ENCODE results near the gene CSNK2A1.

The CSNK2A1 gene

DNA sequence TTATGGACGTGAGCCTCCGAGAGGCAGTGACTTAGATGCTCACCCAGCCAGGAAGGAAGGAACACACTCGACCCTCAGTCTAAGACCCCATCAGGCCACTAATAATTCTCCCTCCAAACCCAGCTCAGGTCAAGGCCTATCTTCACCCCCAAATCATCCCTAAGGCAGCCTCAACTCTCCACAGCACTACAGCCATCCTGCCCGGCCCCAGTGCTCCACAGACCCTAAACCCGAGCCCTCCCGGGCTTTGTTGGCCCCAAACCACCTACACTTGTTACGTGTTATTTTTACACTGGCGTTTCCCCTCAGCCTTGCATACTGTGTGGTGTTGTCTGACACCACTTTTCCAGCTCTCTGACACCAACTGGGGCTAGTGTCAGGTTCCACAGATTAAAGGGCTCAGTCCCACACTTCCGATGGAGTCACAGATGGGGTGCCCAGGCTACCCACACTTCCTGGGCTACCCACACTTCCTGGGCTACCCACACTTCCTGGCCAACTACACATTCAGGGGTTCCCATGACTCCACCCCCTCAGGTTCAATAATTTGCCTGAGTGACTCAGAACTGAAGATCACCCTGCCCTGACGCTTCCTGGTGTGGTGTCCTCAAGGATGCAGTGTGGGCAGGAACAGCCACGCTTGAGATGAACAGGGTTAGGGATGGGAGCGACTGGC is 110.2 kb downstream of the CSNK2A1 start:
- Histone ChIP-seq H3K27ac (ENCODE audit: low read depth, low read length) (no peak overlapping the region), H3K36me3 (ENCODE audit: control insufficient read depth, insufficient read depth, low read length) (peaks cover 34% of the 10 kb centered on the region), H3K27me3 (ENCODE audit: control insufficient read depth, insufficient read depth, low read length) (no peaks in the 10 kb centered on the region)

GRCh38 chr20:432677-433299 is 110.8 kb downstream of the CSNK2A1 start:
- no peaks in the 10 kb centered on the region for H3K4me1 ChIP-seq (ENCODE audit: control insufficient read depth, insufficient read depth, low read length)
- H3K27me3 ChIP-seq (ENCODE audit: control insufficient read depth, insufficient read depth, low read length) = no peaks in the 10 kb centered on the region
- H3K9ac ChIP-seq (ENCODE audit: low read length) = no peak overlapping the region
- H3K4me3 ChIP-seq (ENCODE audit: low read length) = no peak overlapping the region
- peaks cover 32% of the 10 kb centered on the region for H3K36me3 ChIP-seq (ENCODE audit: control insufficient read depth, insufficient read depth, low read length)
- H3K27ac ChIP-seq (ENCODE audit: low read depth, low read length) = no peak overlapping the region

More for the DNA sequence above, 110.2 kb downstream of the CSNK2A1 start:
- Histone ChIP-seq H3K4me3 (ENCODE audit: low read length) (no peak overlapping the region), H3K4me1 (ENCODE audit: control insufficient read depth, insufficient read depth, low read length) (no peaks in the 10 kb centered on the region), H3K9ac (ENCODE audit: low read length) (no peak overlapping the region)

GRCh38 chr20:432208-432607 is 111.4 kb downstream of the CSNK2A1 start:
- Histone ChIP-seq H3K27ac (ENCODE audit: low read depth, low read length) (no peak overlapping the region), H3K9ac (ENCODE audit: low read length) (no peak overlapping the region), H3K27me3 (ENCODE audit: control insufficient read depth, insufficient read depth, low read length) (no peaks in the 10 kb centered on the region), H3K4me3 (ENCODE audit: low read length) (no peak overlapping the region), H3K36me3 (ENCODE audit: control insufficient read depth, insufficient read depth, low read length) (peaks cover 34% of the 10 kb centered on the region), H3K4me1 (ENCODE audit: control insufficient read depth, insufficient read depth, low read length) (no peaks in the 10 kb centered on the region)

GRCh38 chr20:431012-431904 is 112.3 kb downstream of the CSNK2A1 start:
- H3K36me3 ChIP-seq (ENCODE audit: control insufficient read depth, insufficient read depth, low read length) = peaks cover 35% of the 10 kb centered on the region
- no peaks in the 10 kb centered on the region for H3K27me3 ChIP-seq (ENCODE audit: control insufficient read depth, insufficient read depth, low read length)
- no peak overlapping the region for H3K4me3 ChIP-seq (ENCODE audit: low read length)
- H3K4me1 ChIP-seq (ENCODE audit: control insufficient read depth, insufficient read depth, low read length) = no peaks in the 10 kb centered on the region
- no peak overlapping the region for H3K27ac ChIP-seq (ENCODE audit: low read depth, low read length)
- no peak overlapping the region for H3K9ac ChIP-seq (ENCODE audit: low read length)

DNA sequence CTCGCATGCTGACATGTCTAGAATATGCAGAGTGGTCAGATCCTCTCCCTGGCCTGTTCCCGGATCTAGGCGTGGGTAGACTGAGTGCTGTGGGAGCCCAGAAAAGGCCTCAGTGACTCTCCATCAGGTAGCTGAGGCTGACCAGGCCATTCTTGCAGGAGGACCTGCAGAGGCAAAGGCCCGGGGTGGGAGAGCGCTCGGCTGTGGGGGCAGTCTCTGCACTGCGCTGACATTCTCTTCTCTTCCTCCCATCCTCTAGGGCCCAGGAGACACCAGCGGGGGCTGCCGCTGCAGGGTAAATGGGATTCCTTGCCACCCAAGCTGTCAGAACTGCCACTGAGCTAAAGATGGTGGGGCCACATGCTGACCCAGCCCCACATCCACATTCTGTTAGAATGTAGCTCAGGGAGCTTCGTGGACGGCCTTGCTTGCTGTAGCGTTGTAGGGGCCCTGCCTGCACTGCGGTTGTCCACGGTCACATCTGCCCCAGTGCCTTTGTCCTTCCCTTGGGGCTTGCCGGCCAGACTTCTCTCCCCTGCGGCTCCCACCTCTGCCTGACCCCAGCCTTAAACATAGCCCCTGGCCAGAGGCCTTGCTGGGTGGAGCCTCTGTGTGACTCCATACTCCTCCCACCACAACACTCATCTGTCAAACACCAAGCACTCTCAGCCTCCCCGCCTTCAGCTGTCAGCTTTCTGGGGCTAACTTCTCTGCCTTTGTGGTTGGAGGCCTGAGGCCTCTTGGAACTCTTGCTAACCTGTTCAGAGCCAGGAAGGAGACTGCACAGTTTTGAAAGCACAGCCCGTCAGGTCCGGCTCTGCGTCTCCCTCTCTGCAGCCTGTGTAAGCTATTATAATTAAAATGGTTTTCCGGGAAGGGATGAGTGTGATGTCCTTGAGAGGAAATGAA is 113.2 kb downstream of the CSNK2A1 start:
- H3K4me3 ChIP-seq (ENCODE audit: low read length) = no peak overlapping the region
- no peak overlapping the region for H3K9ac ChIP-seq (ENCODE audit: low read length)
- H3K27me3 ChIP-seq (ENCODE audit: control insufficient read depth, insufficient read depth, low read length) = no peaks in the 10 kb centered on the region
- H3K4me1 ChIP-seq (ENCODE audit: control insufficient read depth, insufficient read depth, low read length) = no peaks in the 10 kb centered on the region
- H3K36me3 ChIP-seq (ENCODE audit: control insufficient read depth, insufficient read depth, low read length) = peaks cover 31% of the 10 kb centered on the region
- H3K27ac ChIP-seq (ENCODE audit: low read depth, low read length) = no peak overlapping the region

- H3K9ac ChIP-seq (ENCODE audit: low read length) = no peak overlapping the region
- no peaks in the 10 kb centered on the region for H3K4me1 ChIP-seq (ENCODE audit: control insufficient read depth, insufficient read depth, low read length)
- no peak overlapping the region for H3K4me3 ChIP-seq (ENCODE audit: low read length)
- no peaks in the 10 kb centered on the region for H3K27me3 ChIP-seq (ENCODE audit: control insufficient read depth, insufficient read depth, low read length)
- H3K36me3 ChIP-seq (ENCODE audit: control insufficient read depth, insufficient read depth, low read length) = peaks cover 32% of the 10 kb centered on the region
- H3K27ac ChIP-seq (ENCODE audit: low read depth, low read length) = no peak overlapping the region
Measured at GRCh38 chr20:428658-429200, 114.9 kb downstream of the CSNK2A1 start.

GRCh38 chr20:427849-428657 is 115.5 kb downstream of the CSNK2A1 start:
- Histone ChIP-seq H3K4me1 (ENCODE audit: control insufficient read depth, insufficient read depth, low read length) (no peaks in the 10 kb centered on the region), H3K36me3 (ENCODE audit: control insufficient read depth, insufficient read depth, low read length) (peaks cover 33% of the 10 kb centered on the region), H3K27me3 (ENCODE audit: control insufficient read depth, insufficient read depth, low read length) (no peaks in the 10 kb centered on the region), H3K9ac (ENCODE audit: low read length) (no peak overlapping the region), H3K27ac (ENCODE audit: low read depth, low read length) (no peak overlapping the region), H3K4me3 (ENCODE audit: low read length) (no peak overlapping the region)

DNA sequence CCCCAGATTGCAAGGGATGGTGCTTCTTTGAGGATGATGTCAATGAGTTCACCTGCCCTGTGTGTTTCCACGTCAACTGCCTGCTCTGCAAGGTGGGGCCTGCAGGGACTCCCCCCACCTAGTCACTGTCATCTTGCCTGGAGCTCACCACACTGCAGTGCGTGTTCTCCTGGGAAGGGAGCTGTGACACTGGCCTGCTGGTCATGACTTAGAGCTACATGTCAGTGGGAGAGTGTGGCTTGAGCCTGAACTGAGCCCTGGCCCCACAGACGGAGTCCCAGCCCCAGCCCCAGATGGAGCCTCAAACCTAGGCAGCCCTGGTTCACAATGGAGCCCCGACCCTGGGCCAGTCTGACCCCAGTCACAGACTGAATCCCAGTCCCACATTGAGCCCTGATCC is 116.2 kb downstream of the CSNK2A1 start:
- Histone ChIP-seq H3K36me3 (ENCODE audit: control insufficient read depth, insufficient read depth, low read length) (peaks cover 33% of the 10 kb centered on the region), H3K9ac (ENCODE audit: low read length) (no peak overlapping the region), H3K27me3 (ENCODE audit: control insufficient read depth, insufficient read depth, low read length) (no peaks in the 10 kb centered on the region), H3K4me1 (ENCODE audit: control insufficient read depth, insufficient read depth, low read length) (no peaks in the 10 kb centered on the region), H3K4me3 (ENCODE audit: low read length) (no peak overlapping the region), H3K27ac (ENCODE audit: low read depth, low read length) (no peak overlapping the region)

GRCh38 chr20:426566-426965 is 117.0 kb downstream of the CSNK2A1 start:
- Histone ChIP-seq H3K27ac (ENCODE audit: low read depth, low read length) (no peak overlapping the region), H3K36me3 (ENCODE audit: control insufficient read depth, insufficient read depth, low read length) (peaks cover 42% of the 10 kb centered on the region), H3K4me3 (ENCODE audit: low read length) (no peak overlapping the region), H3K4me1 (ENCODE audit: control insufficient read depth, insufficient read depth, low read length) (no peaks in the 10 kb centered on the region), H3K9ac (ENCODE audit: low read length) (no peak overlapping the region), H3K27me3 (ENCODE audit: control insufficient read depth, insufficient read depth, low read length) (no peaks in the 10 kb centered on the region)
